HG03097 (cell line): Measurements from ENCODE around the gene SPAG7.

ENCODE experiments used
- ATAC-seq: cut with Tn5 transposase; IDR thresholded peaks from one replicate; pipeline ENCODE4 v1.9.1; 2021; ENCODE audit not compliant: unreplicated experiment, low FRiP score

Gene SPAG7, protein sequence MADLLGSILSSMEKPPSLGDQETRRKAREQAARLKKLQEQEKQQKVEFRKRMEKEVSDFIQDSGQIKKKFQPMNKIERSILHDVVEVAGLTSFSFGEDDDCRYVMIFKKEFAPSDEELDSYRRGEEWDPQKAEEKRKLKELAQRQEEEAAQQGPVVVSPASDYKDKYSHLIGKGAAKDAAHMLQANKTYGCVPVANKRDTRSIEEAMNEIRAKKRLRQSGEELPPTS

GRCh38 chr17:4967539-4968485 lies at the start of gene SPAG7:
SPAG7 (minus strand) TSS chr17:4967817; CDS start chr17:4967804, 13 bp downstream.
- ATAC-seq: peak; percentile 57

DNA sequence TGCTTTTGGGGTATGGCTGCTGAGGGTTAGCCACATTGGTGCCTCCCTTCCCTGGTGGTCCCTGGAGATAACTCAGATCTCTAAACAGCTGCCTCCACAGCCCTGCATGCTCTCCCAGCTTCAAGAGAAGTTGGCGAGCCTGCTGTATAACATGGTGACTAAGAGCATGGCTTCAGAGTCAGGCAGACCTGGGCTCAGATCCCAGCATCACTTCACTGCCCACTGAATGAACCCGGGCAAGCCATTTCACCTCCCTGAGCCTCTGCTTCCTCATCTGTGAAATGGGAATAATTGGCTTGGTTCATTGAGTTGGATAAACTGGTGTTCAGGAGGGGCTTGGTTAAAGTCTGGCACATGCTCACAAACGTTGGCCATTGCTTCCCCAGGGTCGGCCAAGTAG lies 46.7 kb upstream of the SPAG7 start:
- ATAC-seq: no peak

DNA sequence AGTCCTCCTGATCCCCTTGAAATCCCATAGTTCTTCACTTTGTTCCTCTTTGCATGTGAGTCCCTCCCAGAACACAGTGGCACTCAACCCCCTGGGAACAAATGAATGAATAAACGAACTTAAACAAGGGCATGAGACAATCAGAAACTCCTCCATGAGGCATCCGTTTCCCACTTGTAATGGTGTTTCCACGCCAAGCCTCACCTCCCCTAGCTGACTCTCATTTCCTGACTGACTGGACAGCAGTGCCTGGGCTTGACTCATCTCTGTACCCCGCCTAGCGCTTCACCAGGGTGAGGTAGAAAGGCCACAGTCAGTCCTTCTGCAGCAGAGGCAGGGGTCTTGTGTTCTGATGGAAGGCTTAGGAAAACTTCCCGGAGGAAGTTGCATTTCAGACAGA lies 44.3 kb upstream of the SPAG7 start:
- ATAC-seq: no peak

- ATAC-seq: no peak
Observed at GRCh38 chr17:5003214-5003867, 35.7 kb upstream of the SPAG7 start.

DNA sequence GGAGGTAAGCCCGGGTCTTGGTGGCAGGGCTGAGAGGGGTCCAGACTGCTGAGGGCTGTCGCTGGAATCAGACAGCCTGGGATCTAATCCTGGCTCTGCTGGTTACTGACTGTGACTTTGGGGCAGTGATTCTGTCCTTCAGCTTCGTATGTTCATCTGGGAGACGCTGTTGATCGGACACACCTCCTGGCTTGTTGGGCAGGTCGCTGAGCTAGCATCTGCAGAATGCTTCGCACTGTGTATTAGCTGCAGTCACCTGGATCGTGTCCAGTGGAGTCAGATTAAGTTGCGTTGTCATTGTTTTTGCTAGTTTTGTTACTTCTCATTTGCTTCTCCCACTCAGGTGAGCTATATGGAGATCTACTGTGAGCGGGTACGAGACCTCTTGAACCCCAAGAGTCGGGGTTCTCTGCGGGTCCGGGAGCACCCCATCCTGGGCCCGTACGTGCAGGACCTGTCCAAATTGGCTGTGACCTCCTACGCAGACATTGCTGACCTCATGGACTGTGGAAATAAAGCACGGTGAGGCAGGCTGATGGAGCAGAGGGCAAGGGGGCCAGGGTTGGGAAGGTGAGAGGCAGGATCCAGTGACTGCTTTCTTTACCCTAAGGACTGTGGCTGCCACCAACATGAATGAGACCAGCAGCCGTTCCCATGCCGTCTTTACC lies 34.6 kb upstream of the SPAG7 start:
- ATAC-seq: no peak

DNA sequence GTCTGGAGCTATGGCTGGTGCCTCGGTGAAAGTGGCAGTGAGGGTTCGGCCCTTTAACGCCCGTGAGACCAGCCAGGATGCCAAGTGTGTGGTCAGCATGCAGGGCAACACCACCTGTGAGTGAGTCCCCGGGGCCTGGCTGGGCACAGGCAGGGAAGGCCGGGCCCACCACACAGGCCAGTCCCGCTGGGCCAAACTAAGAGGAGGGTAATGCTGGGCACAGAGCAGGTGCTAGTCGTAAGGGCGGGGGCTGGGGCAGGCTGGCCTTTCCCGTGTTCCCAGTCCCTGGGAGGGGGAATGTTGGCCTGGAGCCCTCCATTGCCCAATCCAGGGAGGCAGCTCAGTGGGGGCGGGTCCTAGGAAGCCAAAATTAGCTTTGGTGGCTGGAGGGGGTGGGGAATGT lies 32.6 kb upstream of the SPAG7 start:
- no peak for ATAC-seq

- no peak for ATAC-seq
Observed at GRCh38 chr17:4999430-5000093, 31.9 kb upstream of the SPAG7 start.

GRCh38 chr17:4998732-4999429 lies 31.3 kb upstream of the SPAG7 start:
- ATAC-seq: no peak

DNA sequence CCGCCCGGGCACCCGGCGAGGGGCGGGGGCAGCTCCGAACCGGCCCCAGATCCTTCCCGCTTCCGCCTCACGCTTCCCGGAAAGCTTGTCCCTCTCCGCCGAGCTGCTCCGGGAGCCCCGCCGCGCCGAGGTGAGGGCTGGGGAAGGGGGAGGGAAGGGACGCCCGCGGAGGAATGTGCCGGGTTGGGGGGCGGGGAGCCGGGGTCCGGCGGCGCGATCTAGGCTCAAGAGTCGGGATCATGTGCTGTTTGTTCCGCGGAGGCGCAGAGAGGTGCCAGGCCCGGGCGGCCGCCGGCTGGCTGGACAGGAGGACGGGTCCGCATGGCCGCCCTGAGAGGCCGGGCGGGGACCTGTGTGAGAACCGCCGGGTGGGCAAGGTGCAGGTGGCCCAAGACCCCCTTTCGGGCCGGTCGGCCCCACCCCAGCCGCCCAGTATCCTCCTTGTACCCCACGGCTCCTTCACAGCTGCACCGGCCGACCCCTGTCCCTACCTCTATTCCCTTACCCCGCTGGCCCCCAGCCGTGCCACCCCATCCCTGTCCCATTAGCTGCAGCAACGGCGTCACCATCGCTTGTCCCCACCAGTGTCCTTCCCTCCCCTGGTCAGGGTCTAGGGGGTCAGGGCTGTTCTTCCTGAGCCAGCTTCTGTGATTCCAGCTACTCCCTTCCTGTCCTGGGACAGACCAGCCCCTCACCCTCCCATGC lies 30.6 kb upstream of the SPAG7 start:
- peak; percentile 10 for ATAC-seq

DNA sequence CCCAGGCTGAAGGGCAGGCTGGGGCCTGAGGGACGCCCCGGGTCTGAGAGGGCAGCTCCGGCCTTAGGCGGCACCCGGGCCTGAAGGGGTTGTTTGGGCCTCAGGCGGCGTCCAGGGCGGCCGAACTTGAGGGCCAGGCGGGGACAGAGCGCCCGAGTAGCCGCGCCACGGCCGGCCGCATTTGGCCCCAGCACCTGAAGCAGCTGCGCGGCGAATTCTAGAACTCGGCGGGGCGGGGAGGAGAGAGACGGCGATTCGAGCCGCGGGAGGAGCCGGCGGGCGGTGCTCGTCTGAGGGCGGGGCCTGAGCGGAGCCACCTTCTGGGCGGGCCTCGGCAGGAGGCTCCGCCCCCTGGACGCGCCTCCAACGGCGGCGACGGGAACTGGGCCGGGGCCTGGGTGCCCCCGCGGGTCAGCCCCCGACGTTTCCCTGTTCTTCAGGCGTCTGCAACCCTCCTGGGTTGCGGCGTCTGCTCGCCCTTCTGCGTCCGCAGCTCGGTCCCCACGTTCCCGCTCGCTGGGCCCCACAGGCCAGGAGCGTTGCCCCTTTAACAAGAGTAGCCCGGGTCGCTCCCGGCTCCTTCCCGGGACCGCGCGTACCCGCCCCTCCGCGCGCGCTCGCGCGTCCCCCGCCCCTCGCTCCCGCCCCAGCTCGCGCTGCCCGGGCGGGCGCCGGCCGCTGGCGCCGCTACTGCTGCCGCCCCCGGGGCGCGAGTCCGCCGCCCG lies 29.8 kb upstream of the SPAG7 start, which contains the start of the genes INCA1 and KIF1C:
Gene INCA1, minus strand, starts transcription at position 221 of the 725 bp plus-strand sequence. CDS start 3,085 bp downstream, outside the sequence.
Gene KIF1C, plus strand, starts transcription at position 649 of the 725 bp plus-strand sequence. CDS start 2,297 bp downstream, outside the sequence.
- peak; percentile 81 for ATAC-seq

- ATAC-seq: no peak
Observed at GRCh38 chr17:4994081-4994595, 26.5 kb upstream of the SPAG7 start.

GRCh38 chr17:4987767-4988567 lies 20.4 kb upstream of the SPAG7 start:
- ATAC-seq: peak; percentile 11

- ATAC-seq: peak; percentile 46
Observed at GRCh38 chr17:4986951-4987766, 19.5 kb upstream of the SPAG7 start, which contains the start of gene CAMTA2. CAMTA2 (minus strand) TSS chr17:4987675; CDS start chr17:4986222, 1,453 bp downstream.

GRCh38 chr17:4986403-4986802 lies 18.8 kb upstream of the SPAG7 start:
- ATAC-seq: no peak

DNA sequence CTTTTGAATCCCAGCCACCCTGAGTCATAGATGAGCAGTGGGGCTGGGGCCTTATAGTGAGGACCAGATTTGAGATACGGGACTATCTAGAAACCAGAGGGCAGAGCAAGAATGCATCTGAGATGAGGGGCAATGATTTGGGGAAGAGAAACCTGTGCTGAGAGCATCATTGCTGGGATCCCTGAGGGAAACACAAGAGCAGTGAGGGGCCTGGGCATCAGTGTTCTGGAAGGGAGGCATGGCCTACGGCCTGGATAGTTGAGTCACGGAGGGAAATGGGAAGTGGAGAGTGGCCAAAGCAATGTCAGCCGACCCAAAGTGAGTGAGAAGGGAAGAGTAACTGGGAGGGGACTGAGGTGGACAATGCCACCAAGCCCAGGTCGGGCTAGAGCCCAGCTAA lies 14.7 kb upstream of the SPAG7 start:
- no peak for ATAC-seq

DNA sequence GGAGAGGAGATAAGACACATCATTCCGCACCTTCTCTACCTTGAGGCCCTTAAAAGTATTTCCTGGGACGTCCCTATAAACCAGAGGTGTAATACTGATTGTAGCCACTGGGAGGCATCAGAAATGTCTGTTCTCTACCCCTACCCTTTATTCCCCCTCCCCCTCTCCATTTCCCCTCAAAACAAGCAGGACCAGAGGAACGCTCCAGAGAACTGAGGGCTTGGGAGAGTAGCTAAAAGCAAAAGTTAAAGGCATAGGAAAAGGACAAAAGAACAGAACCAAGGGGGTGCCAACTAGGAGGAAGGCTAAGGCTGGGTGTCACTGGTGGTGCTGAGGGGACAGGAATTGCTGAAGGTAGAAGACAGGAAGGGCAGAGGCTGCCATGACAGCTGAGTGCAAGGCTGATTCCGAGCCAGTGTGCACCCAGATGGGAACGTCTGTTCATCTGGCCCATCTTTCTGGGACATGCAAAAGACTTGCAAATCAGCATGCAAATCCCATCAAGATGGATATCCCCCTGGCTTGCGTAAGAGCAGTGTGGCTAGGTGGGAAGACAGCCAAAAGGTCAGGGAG lies 13.1 kb upstream of the SPAG7 start:
- no peak for ATAC-seq
